Vagina (tissue), 2 donors: ENCODE measurements around the gene LARP7.

Experiments
- POLR2A ChIP-seq, 2 donors: fragments of 450-650 bp; IDR thresholded peaks; one replicate each; pipeline ENCODE4 v1.6.1; 2017; ENCODE audit warnings: antibody characterized with exemption in 2 of 2, mild to moderate bottlenecking in 2 of 2, moderate library complexity in 2 of 2
- POLR2AphosphoS5 ChIP-seq, 2 donors: sonication (generic); formaldehyde crosslinking; IDR thresholded peaks; one replicate each; pipeline ENCODE4 v1.9.0; 2017; ENCODE audit warnings: antibody characterized with exemption in 2 of 2, mild to moderate bottlenecking in 2 of 2, low read depth in 1 of 2; ENCODE audit not compliant: insufficient read depth in 1 of 2
- TF ChIP-seq, protein P1 (sequence below), 3 experiments: fragments of 450-650 bp in 2 of 3; fragments of 200-600 bp in 1 of 3; sonication (generic) in 1 of 3; IDR thresholded peaks; one replicate each; pipeline ENCODE4 v1.5.1; 2017 to 2019; ENCODE audit warnings: antibody characterized with exemption in 3 of 3, mild to moderate bottlenecking in 2 of 3, moderate library complexity in 2 of 3

DNA sequence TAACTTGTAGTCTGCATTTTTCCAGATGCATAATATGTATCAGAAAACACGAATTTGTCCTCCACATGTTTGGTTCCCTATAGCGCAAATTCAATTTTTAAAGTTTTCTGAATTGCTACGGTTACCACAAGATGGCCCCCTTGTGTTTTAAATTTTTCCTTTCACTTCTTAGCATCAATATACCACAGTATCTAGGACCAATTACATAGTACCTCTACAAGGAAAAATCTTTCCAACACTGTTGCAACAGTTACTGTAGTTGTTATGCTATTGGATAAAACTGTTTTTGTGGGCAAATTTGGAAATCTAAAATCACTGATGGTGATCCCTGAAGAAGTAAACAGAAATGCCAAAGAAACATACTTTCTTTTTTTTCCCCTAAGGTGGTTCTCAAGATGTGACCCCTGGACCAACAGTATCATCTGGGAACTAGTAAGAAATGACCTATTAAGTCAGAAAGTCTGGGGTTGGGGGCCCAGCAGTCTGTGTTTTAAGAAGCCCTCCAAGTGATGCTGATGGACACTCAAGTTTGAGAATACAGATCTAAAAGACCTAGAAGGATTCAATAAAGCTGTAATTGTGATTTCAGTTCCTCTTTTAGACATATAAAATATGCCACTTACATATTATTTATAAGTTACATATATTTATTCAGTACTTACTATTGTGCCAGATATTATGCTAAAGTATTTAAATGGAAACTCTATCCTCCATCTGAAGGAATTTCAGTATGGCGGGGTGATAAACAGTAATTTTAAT, 3.3 kb upstream of the LARP7 start:
- TF ChIP-seq, protein P1, sequence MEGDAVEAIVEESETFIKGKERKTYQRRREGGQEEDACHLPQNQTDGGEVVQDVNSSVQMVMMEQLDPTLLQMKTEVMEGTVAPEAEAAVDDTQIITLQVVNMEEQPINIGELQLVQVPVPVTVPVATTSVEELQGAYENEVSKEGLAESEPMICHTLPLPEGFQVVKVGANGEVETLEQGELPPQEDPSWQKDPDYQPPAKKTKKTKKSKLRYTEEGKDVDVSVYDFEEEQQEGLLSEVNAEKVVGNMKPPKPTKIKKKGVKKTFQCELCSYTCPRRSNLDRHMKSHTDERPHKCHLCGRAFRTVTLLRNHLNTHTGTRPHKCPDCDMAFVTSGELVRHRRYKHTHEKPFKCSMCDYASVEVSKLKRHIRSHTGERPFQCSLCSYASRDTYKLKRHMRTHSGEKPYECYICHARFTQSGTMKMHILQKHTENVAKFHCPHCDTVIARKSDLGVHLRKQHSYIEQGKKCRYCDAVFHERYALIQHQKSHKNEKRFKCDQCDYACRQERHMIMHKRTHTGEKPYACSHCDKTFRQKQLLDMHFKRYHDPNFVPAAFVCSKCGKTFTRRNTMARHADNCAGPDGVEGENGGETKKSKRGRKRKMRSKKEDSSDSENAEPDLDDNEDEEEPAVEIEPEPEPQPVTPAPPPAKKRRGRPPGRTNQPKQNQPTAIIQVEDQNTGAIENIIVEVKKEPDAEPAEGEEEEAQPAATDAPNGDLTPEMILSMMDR (IDR thresholded peaks at IDR 0.05), result peak in 2 of 3 experiments; percentile 9 to 36
- TF ChIP-seq POLR2AphosphoS5 (IDR thresholded peaks at IDR 0.05; ENCODE audit: insufficient read depth in 1 of 2, low read depth in 1 of 2) (no peak), POLR2A (IDR thresholded peaks at IDR 0.05) (no peak)
